HCT116 (cell line): ENCODE data around the gene TBC1D1. TPM values are rescaled to one million over a fixed set of nuclear protein-coding genes. Genes with fewer than 3 reads are reported as not detected.

Source experiments
- ATAC-seq: fragments of 200-7000 bp; cut with Tn5 transposase; 2 replicates; pipeline ENCODE4 v1.9.1; 2020; ENCODE audit warnings: mild to moderate bottlenecking, moderate library complexity
- BruUV-seq: library from RNA; stranded (reverse); fragments of 400-500 nt; replicated peaks from 2 replicates; lab custom pipeline; 2021; lab: Mats Ljungman, UMichigan
- CTCF ChIA-PET: fragments of 300-600 bp; sonication (Branson Sonifier 250); formaldehyde crosslinking; loops from one replicate; lab custom pipeline; 2021; ENCODE audit warnings: antibody characterized with exemption; lab: Charles Lee
- POLR2A ChIA-PET: fragments of 300-600, 350-600 bp; sonication (Branson Sonifier 250); formaldehyde crosslinking; loops from one replicate; lab custom pipeline; 2021; ENCODE audit warnings: antibody characterized with exemption; lab: Charles Lee
- RAD21 ChIA-PET, 2 experiments: fragments of 300-600 bp; sonication (Branson Sonifier 250); formaldehyde crosslinking; loops; one replicate each; lab custom pipeline; 2023; ENCODE audit warnings: low total read pairs in 2 of 2; ENCODE audit not compliant: uncharacterized antibody in 2 of 2, unreplicated experiment in 2 of 2, low non-redundant PET in 1 of 2; lab: Charles Lee
- DNase-seq: peaks from one replicate; pipeline ENCODE4 v3.0.0-alpha.2; 2010; ENCODE audit warnings: low read depth, low spot score
- H2AFZ ChIP-seq: fragments of 200-600 bp; shearing (Covaris generic), sonication (generic); 2 replicates; pipeline ENCODE4 v1.6.1; 2017; ENCODE audit warnings: low read depth, mixed run types, mixed read lengths, antibody characterized with exemption, low read length; ENCODE audit not compliant: poor library complexity, severe bottlenecking
- H3K27ac ChIP-seq: 2 replicates; pipeline ENCODE4 v1.5.1; 2012; ENCODE audit warnings: low read depth, low read length
- H3K27me3 ChIP-seq: fragments of 200-600 bp; sonication (generic); 2 replicates; pipeline ENCODE4 v1.6.1; 2016; ENCODE audit warnings: mixed run types, low read length, mixed read lengths; ENCODE audit not compliant: insufficient read depth
- H3K36me3 ChIP-seq, 2 experiments: fragments of 200-500 bp in 1 of 2; fragments of 200-600 bp in 1 of 2; sonication (Bioruptor generic) in 1 of 2; sonication (generic) in 1 of 2; 2 replicates each; pipeline versions ENCODE4 v1.5.1 to v1.6.1; 2014 to 2016; ENCODE audit warnings: low read length in 2 of 2, inconsistent platforms in 1 of 2, mixed read lengths in 1 of 2, mixed run types in 1 of 2; ENCODE audit not compliant: insufficient read depth in 2 of 2, control insufficient read depth in 1 of 2
- H3K4me1 ChIP-seq, 2 experiments: fragments of 200-600 bp in 1 of 2; sonication (generic) in 1 of 2; 2 replicates each; pipeline versions ENCODE4 v1.5.1 to v1.6.1; 2012 to 2017; ENCODE audit warnings: low read length in 2 of 2, inconsistent platforms in 1 of 2, mild to moderate bottlenecking in 1 of 2, mixed read lengths in 1 of 2, mixed run types in 1 of 2, moderate library complexity in 1 of 2; ENCODE audit not compliant: insufficient read depth in 2 of 2, control insufficient read depth in 1 of 2
- H3K4me2 ChIP-seq: fragments of 200-600 bp; sonication (generic); 2 replicates; pipeline ENCODE4 v1.6.1; 2017; ENCODE audit warnings: mixed run types, low read length, mixed read lengths
- H3K4me3 ChIP-seq, 2 experiments: fragments of 200-600 bp in 1 of 2; sonication (generic) in 1 of 2; replicated peaks in 1 of 2; 2 replicates each; pipeline ENCODE4 v1.5.1; 2011 to 2016; ENCODE audit warnings: low read length in 2 of 2, control low read depth in 1 of 2, low read depth in 1 of 2, mild to moderate bottlenecking in 1 of 2, mixed read lengths in 1 of 2, mixed run types in 1 of 2
- H3K79me2 ChIP-seq: fragments of 200-600 bp; sonication (generic); 2 replicates; pipeline ENCODE4 v1.6.1; 2017; ENCODE audit warnings: mild to moderate bottlenecking, mixed run types, low read length, moderate library complexity, mixed read lengths; ENCODE audit not compliant: insufficient read depth
- H3K9ac ChIP-seq: fragments of 200-600 bp; sonication (generic); 2 replicates; pipeline ENCODE4 v1.6.1; 2016; ENCODE audit warnings: low read length, mixed read lengths
- H3K9me2 ChIP-seq: fragments of 200-600 bp; sonication (generic), shearing (Covaris generic); 2 replicates; pipeline ENCODE4 v1.6.1; 2017; ENCODE audit warnings: mixed run types, mild to moderate bottlenecking, moderate library complexity; ENCODE audit not compliant: insufficient read depth
- H3K9me3 ChIP-seq, 2 experiments: fragments of 200-500 bp in 1 of 2; fragments of 200-600 bp in 1 of 2; sonication (Bioruptor generic) in 1 of 2; sonication (generic) in 1 of 2; 2 replicates each; pipeline ENCODE4 v1.6.1; 2014 to 2017; ENCODE audit warnings: low read length in 2 of 2, mixed read lengths in 2 of 2, inconsistent platforms in 1 of 2, low read depth in 1 of 2, mild to moderate bottlenecking in 1 of 2, mixed run types in 1 of 2, moderate library complexity in 1 of 2; ENCODE audit not compliant: control insufficient read depth in 1 of 2, insufficient read depth in 1 of 2
- H4K20me1 ChIP-seq: fragments of 200-600 bp; sonication (generic), shearing (Covaris generic); 2 replicates; pipeline ENCODE4 v1.6.1; 2017; ENCODE audit warnings: mixed run types, mild to moderate bottlenecking, moderate library complexity; ENCODE audit not compliant: insufficient read depth
- ATF3 ChIP-seq: IDR thresholded peaks from 2 replicates; pipeline ENCODE4 v1.6.1; 2012
- CEBPB ChIP-seq: IDR thresholded peaks from 2 replicates; pipeline ENCODE4 v1.6.1; 2012; ENCODE audit warnings: low read depth
- CTCF ChIP-seq, 3 experiments: fragments of 200-600 bp in 1 of 3; sonication (generic) in 1 of 3; IDR thresholded peaks in 2 of 3; conservative IDR thresholded peaks in 1 of 3; 2 replicates each; pipeline ENCODE4 v1.5.1; 2012 to 2017; ENCODE audit warnings: low read depth in 2 of 3, low read length in 2 of 3, antibody characterized with exemption in 1 of 3, borderline replicate concordance in 1 of 3, control low read depth in 1 of 3, mild to moderate bottlenecking in 1 of 3, mixed read lengths in 1 of 3, mixed run types in 1 of 3, moderate library complexity in 1 of 3; ENCODE audit not compliant: insufficient read depth in 1 of 3
- EGR1 ChIP-seq: IDR thresholded peaks from 2 replicates; pipeline ENCODE4 v1.6.1; 2012; ENCODE audit warnings: low read depth
- ELF1 ChIP-seq: IDR thresholded peaks from 2 replicates; pipeline ENCODE4 v1.6.1; 2012; ENCODE audit warnings: low read depth, borderline replicate concordance
- FOSL1 ChIP-seq: IDR thresholded peaks from 2 replicates; pipeline ENCODE4 v1.6.1; 2012; ENCODE audit warnings: low read depth
- JUND ChIP-seq: IDR thresholded peaks from 2 replicates; pipeline ENCODE4 v1.6.1; 2012
- MAX ChIP-seq: IDR thresholded peaks from 2 replicates; pipeline ENCODE4 v1.6.1; 2012
- POLR2AphosphoS5 ChIP-seq: IDR thresholded peaks from 2 replicates; pipeline ENCODE4 v1.6.1; 2011; ENCODE audit warnings: mild to moderate bottlenecking, low read depth, low read length, moderate library complexity
- REST ChIP-seq: IDR thresholded peaks from 2 replicates; pipeline ENCODE4 v1.6.1; 2012; ENCODE audit warnings: low read depth
- SIN3A ChIP-seq: IDR thresholded peaks from 2 replicates; pipeline ENCODE4 v1.6.1; 2012; ENCODE audit warnings: low read depth
- SP1 ChIP-seq: IDR thresholded peaks from 2 replicates; pipeline ENCODE4 v1.6.1; 2012; ENCODE audit warnings: low read depth
- SRF ChIP-seq: IDR thresholded peaks from 2 replicates; pipeline ENCODE4 v1.6.1; 2012; ENCODE audit warnings: low read depth
- TCF7L2 ChIP-seq: IDR thresholded peaks from 2 replicates; pipeline ENCODE4 v1.7.0; 2011; ENCODE audit warnings: borderline replicate concordance, inconsistent platforms; ENCODE audit not compliant: insufficient read depth, insufficient read length; ENCODE audit errors: extremely low read depth
- YY1 ChIP-seq: IDR thresholded peaks from 2 replicates; pipeline ENCODE4 v1.6.1; 2011; ENCODE audit warnings: low read length, low read depth, moderate library complexity, mild to moderate bottlenecking; ENCODE audit not compliant: insufficient replicate concordance; ENCODE audit errors: extremely low read depth
- ZNF274 ChIP-seq: fragments of 200-500 bp; sonication (Bioruptor generic); IDR thresholded peaks from 2 replicates; pipeline ENCODE4 v1.6.1; 2014; ENCODE audit warnings: mild to moderate bottlenecking, low read depth, low read length, inconsistent platforms
- intact Hi-C: fragments of 100-400 bp; cut with micrococcal nuclease; formaldehyde crosslinking; loops from 2 replicates; pipeline ENCODE4 v1.10.0; 2022
- total RNA-seq: library from RNA; stranded (reverse); gene quantifications from one replicate; pipeline ENCODE4 v1.2.1, GENCODE V29; 2021; ENCODE audit not compliant: unreplicated experiment

The TBC1D1 gene
- total RNA-seq, 1 experiment from 2014 or later = 82.7 TPM

GRCh38 chr4:38025665-38026064 lies 134.8 kb downstream of the TBC1D1 start:
- no TSS peak for BruUV-seq
- no peak overlapping the region for H3K4me2 ChIP-seq
- H3K27me3 ChIP-seq = no peaks in the 10 kb centered on the region
- no peak overlapping the region for H2AFZ ChIP-seq
- CTCF ChIA-PET = no interaction called here
- ATAC-seq (no peak), DNase-seq (no peak)
- no peaks in the 10 kb centered on the region for H3K9me2 ChIP-seq
- no peak overlapping the region for H3K9ac ChIP-seq
- intact Hi-C loops = no loop called here
- H3K27ac ChIP-seq = no peak overlapping the region
- POLR2A ChIA-PET = no interaction called here
- no peaks in the 10 kb centered on the region for H3K4me1 ChIP-seq
- H4K20me1 ChIP-seq = no peaks in the 10 kb centered on the region
- no peak overlapping the region for H3K4me3 ChIP-seq
- 0 out of 4 replicates have a peak, but pooled peaks cover 2% of the 10 kb centered on the region in 2 experiments for H3K36me3 ChIP-seq
- TF ChIP-seq ATF3 (no peak), REST (no peak), JUND (no peak), POLR2AphosphoS5 (no peak), FOSL1 (no peak), EGR1 (no peak), YY1 (no peak), SRF (no peak), ELF1 (no peak), SIN3A (no peak), MAX (no peak), CTCF (IDR thresholded peaks at IDR 0.05 in 2 of 3, conservative IDR thresholded peaks at IDR 0.05 in 1 of 3; ENCODE audit: borderline replicate concordance in 1 of 3, insufficient read depth in 1 of 3, low read depth in 2 of 3, low read length in 2 of 3) (no peak), ZNF274 (no peak), SP1 (no peak), CEBPB (no peak), TCF7L2 (no peak)
- RAD21 ChIA-PET = no interaction called here
- no peaks in the 10 kb centered on the region for H3K9me3 ChIP-seq
- no peaks in the 10 kb centered on the region for H3K79me2 ChIP-seq
